ENCODE measurements around the gene PLPP6. TPM values are rescaled to one million over a fixed set of nuclear protein-coding genes. Genes with fewer than 3 reads are reported as not detected.

Gene PLPP6
- total RNA-seq, 1 experiment from 2014 or later = 13.4 TPM

DNA sequence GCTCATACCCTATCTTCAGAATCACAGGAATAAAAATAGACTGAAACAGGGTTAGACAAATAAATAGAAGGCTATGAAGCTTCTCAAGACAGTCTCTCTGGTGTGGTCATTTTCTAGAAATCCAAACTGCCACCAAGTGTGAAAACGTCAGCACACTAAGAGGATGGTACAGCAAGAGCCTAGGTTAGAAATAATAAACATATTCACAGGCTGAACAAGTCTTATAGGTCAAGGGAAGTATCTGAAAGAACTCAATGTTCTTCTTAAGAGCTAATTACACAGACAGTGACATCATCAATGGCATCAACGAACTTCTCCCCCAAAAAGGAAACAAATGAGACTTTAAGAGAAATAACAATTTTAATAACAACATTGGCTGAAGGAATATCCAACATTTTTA is 22.7 kb upstream of the PLPP6 start:
- TF ChIP-seq HMGA2 (CRISPR knock-in tag; IDR thresholded peaks at IDR 0.05) (no peak), ZSCAN18 (CRISPR knock-in tag; IDR thresholded peaks at IDR 0.05) (no peak), FOXP4 (CRISPR knock-in tag; IDR thresholded peaks at IDR 0.05) (no peak), ZNF416 (CRISPR knock-in tag; IDR thresholded peaks at IDR 0.05) (no peak), JAZF1 (CRISPR knock-in tag; IDR thresholded peaks at IDR 0.05) (no peak), FOXK1 (CRISPR knock-in tag; IDR thresholded peaks at IDR 0.05) (no peak), ZNF121 (CRISPR knock-in tag; IDR thresholded peaks at IDR 0.05) (no peak), SMAD4 (CRISPR knock-in tag; IDR thresholded peaks at IDR 0.05) (no peak), ZNF671 (CRISPR knock-in tag; IDR thresholded peaks at IDR 0.05) (no peak), ZNF138 (CRISPR knock-in tag; conservative IDR thresholded peaks at IDR 0.05) (no peak), AR (CRISPR knock-in tag; IDR thresholded peaks at IDR 0.05) (no peak), ESRRA (CRISPR knock-in tag; IDR thresholded peaks at IDR 0.05; ENCODE audit: borderline replicate concordance) (no peak), EMX1 (CRISPR knock-in tag; IDR thresholded peaks at IDR 0.05) (no peak)
- TF ChIP-seq, protein P1, sequence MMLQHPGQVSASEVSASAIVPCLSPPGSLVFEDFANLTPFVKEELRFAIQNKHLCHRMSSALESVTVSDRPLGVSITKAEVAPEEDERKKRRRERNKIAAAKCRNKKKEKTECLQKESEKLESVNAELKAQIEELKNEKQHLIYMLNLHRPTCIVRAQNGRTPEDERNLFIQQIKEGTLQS (CRISPR knock-in tag; conservative IDR thresholded peaks at IDR 0.05) = no peak
- TF ChIP-seq, protein P2, sequence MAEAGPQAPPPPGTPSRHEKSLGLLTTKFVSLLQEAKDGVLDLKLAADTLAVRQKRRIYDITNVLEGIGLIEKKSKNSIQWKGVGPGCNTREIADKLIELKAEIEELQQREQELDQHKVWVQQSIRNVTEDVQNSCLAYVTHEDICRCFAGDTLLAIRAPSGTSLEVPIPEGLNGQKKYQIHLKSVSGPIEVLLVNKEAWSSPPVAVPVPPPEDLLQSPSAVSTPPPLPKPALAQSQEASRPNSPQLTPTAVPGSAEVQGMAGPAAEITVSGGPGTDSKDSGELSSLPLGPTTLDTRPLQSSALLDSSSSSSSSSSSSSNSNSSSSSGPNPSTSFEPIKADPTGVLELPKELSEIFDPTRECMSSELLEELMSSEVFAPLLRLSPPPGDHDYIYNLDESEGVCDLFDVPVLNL (CRISPR knock-in tag; IDR thresholded peaks at IDR 0.05; ENCODE audit: borderline replicate concordance, low read depth) = no peak
- TF ChIP-seq, protein P3, sequence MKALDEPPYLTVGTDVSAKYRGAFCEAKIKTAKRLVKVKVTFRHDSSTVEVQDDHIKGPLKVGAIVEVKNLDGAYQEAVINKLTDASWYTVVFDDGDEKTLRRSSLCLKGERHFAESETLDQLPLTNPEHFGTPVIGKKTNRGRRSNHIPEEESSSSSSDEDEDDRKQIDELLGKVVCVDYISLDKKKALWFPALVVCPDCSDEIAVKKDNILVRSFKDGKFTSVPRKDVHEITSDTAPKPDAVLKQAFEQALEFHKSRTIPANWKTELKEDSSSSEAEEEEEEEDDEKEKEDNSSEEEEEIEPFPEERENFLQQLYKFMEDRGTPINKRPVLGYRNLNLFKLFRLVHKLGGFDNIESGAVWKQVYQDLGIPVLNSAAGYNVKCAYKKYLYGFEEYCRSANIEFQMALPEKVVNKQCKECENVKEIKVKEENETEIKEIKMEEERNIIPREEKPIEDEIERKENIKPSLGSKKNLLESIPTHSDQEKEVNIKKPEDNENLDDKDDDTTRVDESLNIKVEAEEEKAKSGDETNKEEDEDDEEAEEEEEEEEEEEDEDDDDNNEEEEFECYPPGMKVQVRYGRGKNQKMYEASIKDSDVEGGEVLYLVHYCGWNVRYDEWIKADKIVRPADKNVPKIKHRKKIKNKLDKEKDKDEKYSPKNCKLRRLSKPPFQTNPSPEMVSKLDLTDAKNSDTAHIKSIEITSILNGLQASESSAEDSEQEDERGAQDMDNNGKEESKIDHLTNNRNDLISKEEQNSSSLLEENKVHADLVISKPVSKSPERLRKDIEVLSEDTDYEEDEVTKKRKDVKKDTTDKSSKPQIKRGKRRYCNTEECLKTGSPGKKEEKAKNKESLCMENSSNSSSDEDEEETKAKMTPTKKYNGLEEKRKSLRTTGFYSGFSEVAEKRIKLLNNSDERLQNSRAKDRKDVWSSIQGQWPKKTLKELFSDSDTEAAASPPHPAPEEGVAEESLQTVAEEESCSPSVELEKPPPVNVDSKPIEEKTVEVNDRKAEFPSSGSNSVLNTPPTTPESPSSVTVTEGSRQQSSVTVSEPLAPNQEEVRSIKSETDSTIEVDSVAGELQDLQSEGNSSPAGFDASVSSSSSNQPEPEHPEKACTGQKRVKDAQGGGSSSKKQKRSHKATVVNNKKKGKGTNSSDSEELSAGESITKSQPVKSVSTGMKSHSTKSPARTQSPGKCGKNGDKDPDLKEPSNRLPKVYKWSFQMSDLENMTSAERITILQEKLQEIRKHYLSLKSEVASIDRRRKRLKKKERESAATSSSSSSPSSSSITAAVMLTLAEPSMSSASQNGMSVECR (CRISPR knock-in tag; IDR thresholded peaks at IDR 0.05; ENCODE audit: borderline replicate concordance) = no peak
- TF ChIP-seq, protein P4, sequence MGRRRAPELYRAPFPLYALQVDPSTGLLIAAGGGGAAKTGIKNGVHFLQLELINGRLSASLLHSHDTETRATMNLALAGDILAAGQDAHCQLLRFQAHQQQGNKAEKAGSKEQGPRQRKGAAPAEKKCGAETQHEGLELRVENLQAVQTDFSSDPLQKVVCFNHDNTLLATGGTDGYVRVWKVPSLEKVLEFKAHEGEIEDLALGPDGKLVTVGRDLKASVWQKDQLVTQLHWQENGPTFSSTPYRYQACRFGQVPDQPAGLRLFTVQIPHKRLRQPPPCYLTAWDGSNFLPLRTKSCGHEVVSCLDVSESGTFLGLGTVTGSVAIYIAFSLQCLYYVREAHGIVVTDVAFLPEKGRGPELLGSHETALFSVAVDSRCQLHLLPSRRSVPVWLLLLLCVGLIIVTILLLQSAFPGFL (CRISPR knock-in tag; IDR thresholded peaks at IDR 0.05; ENCODE audit: borderline replicate concordance) = no peak
- TF ChIP-seq, protein P5, sequence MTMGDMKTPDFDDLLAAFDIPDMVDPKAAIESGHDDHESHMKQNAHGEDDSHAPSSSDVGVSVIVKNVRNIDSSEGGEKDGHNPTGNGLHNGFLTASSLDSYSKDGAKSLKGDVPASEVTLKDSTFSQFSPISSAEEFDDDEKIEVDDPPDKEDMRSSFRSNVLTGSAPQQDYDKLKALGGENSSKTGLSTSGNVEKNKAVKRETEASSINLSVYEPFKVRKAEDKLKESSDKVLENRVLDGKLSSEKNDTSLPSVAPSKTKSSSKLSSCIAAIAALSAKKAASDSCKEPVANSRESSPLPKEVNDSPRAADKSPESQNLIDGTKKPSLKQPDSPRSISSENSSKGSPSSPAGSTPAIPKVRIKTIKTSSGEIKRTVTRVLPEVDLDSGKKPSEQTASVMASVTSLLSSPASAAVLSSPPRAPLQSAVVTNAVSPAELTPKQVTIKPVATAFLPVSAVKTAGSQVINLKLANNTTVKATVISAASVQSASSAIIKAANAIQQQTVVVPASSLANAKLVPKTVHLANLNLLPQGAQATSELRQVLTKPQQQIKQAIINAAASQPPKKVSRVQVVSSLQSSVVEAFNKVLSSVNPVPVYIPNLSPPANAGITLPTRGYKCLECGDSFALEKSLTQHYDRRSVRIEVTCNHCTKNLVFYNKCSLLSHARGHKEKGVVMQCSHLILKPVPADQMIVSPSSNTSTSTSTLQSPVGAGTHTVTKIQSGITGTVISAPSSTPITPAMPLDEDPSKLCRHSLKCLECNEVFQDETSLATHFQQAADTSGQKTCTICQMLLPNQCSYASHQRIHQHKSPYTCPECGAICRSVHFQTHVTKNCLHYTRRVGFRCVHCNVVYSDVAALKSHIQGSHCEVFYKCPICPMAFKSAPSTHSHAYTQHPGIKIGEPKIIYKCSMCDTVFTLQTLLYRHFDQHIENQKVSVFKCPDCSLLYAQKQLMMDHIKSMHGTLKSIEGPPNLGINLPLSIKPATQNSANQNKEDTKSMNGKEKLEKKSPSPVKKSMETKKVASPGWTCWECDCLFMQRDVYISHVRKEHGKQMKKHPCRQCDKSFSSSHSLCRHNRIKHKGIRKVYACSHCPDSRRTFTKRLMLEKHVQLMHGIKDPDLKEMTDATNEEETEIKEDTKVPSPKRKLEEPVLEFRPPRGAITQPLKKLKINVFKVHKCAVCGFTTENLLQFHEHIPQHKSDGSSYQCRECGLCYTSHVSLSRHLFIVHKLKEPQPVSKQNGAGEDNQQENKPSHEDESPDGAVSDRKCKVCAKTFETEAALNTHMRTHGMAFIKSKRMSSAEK (CRISPR knock-in tag; IDR thresholded peaks at IDR 0.05; ENCODE audit: borderline replicate concordance) = no peak
- H3K9me3 Mint-ChIP-seq = no peaks in the 10 kb centered on the region
- no peaks in the 10 kb centered on the region for H3K27me3 Mint-ChIP-seq (ENCODE audit: low read depth)
- no peak overlapping the region for H3K4me3 Mint-ChIP-seq
- no peak for DNase-seq (ENCODE audit: low spot score)
- peaks cover 15% of the 10 kb centered on the region for H3K4me1 Mint-ChIP-seq
- POLR2A ChIA-PET = no interaction called here
- CTCF ChIA-PET = interaction anchor here (0.6 to 2.0 kb wide), 9 partner anchors 18 to 324 kb away, joined by 3 to 28 read pairs (median 8); no protein-coding TSS in a partner anchor
- H3K27ac Mint-ChIP-seq = no peak overlapping the region
- no peaks in the 10 kb centered on the region for H3K36me3 Mint-ChIP-seq
- no peak for ATAC-seq
